T-cell (primary cell): Measurements from ENCODE around the gene IL1R2. TPM values are rescaled to one million over a fixed set of nuclear protein-coding genes. Genes with fewer than 3 reads are reported as not detected.

Source experiments
- ATAC-seq, 4 experiments: fragments of 200-7000 bp in 3 of 4; fragments of 150-1000 bp in 1 of 4; cut with Tn5 transposase; replicated peaks in 1 of 4; 1 replicate in 3 of 4; 2 replicates in 1 of 4; pipeline ENCODE4 v1.10.0; 2021; ENCODE audit warnings: moderate library complexity in 3 of 4, mild to moderate bottlenecking in 2 of 4, moderate number of reproducible peaks in 1 of 4
- CTCF ChIA-PET, 2 donors: fragments of 300-600 bp; sonication (Branson Sonifier 250); formaldehyde crosslinking; loops; one replicate each; lab custom pipeline; 2022; ENCODE audit warnings: antibody characterized with exemption in 2 of 2; lab: Charles Lee
- POLR2A ChIA-PET, 2 donors: fragments of 300-600 bp; sonication (Branson Sonifier 250); formaldehyde crosslinking; loops; one replicate each; lab custom pipeline; 2022; ENCODE audit warnings: antibody characterized with exemption in 2 of 2; lab: Charles Lee
- DNase-seq, 35 experiments: peaks; one replicate each; pipeline versions ENCODE4 v3.0.0 to v3.0.0-alpha.2; 2013 to 2023
- H3K27ac ChIP-seq: one replicate; pipeline ENCODE4 v1.5.1; 2013; ENCODE audit warnings: low read length
- H3K27me3 ChIP-seq, 2 experiments: replicated peaks in 1 of 2; 1 replicate in 1 of 2; 2 replicates in 1 of 2; pipeline versions ENCODE4 v1.6.1 to v1.7.0; 2013; ENCODE audit warnings: low read length in 1 of 2, mixed read lengths in 1 of 2; ENCODE audit not compliant: control insufficient read depth in 2 of 2, insufficient read depth in 2 of 2; ENCODE audit errors: extremely low read depth in 1 of 2
- H3K36me3 ChIP-seq, 2 donors: 1 replicate in 1 of 2; 2 replicates in 1 of 2; pipeline versions ENCODE4 v1.6.1 to v1.7.0; 2013; ENCODE audit warnings: low read length in 1 of 2; ENCODE audit not compliant: control insufficient read depth in 2 of 2, insufficient read depth in 1 of 2; ENCODE audit errors: extremely low read depth in 1 of 2
- H3K4me1 ChIP-seq, 2 experiments: 1 replicate in 1 of 2; 2 replicates in 1 of 2; pipeline versions ENCODE4 v1.6.1 to v1.7.0; 2013; ENCODE audit warnings: low read length in 2 of 2, mixed read lengths in 1 of 2; ENCODE audit not compliant: insufficient read depth in 2 of 2, control insufficient read depth in 1 of 2; ENCODE audit errors: extremely low read depth in 1 of 2
- H3K4me3 ChIP-seq, 2 donors: 1 replicate in 1 of 2; 2 replicates in 1 of 2; pipeline versions ENCODE4 v1.5.1 to v1.7.0; 2013; ENCODE audit warnings: mild to moderate bottlenecking in 2 of 2, low read length in 1 of 2, moderate library complexity in 1 of 2; ENCODE audit not compliant: control insufficient read depth in 1 of 2; ENCODE audit errors: extremely low read depth in 1 of 2
- H3K9me3 ChIP-seq: 2 replicates; pipeline ENCODE4 v1.7.0; 2013
- H3K27ac Mint-ChIP-seq, 2 donors: one replicate each; pipeline ENCODE4 v1.8.0; 2020 to 2021; ENCODE audit warnings: mild to moderate bottlenecking in 2 of 2, mixed read lengths in 2 of 2
- H3K27me3 Mint-ChIP-seq, 2 donors: one replicate each; pipeline ENCODE4 v1.8.0; 2021 to 2022; ENCODE audit warnings: mixed read lengths in 2 of 2
- H3K36me3 Mint-ChIP-seq: one replicate; pipeline ENCODE4 v1.8.0; 2021; ENCODE audit warnings: mixed read lengths
- H3K4me1 Mint-ChIP-seq, 3 donors: one replicate each; pipeline ENCODE4 v1.8.0; 2020 to 2022; ENCODE audit warnings: mixed read lengths in 3 of 3, mild to moderate bottlenecking in 1 of 3
- H3K4me3 Mint-ChIP-seq, 3 donors: one replicate each; pipeline ENCODE4 v1.8.0; 2020 to 2022; ENCODE audit warnings: mild to moderate bottlenecking in 3 of 3, mixed read lengths in 3 of 3, moderate library complexity in 3 of 3
- H3K9me3 Mint-ChIP-seq, 3 donors: one replicate each; pipeline ENCODE4 v1.8.0; 2020 to 2022; ENCODE audit warnings: mixed read lengths in 3 of 3
- WGBS: methylation state at CpG from one replicate; pipeline ENCODE4 v1.1.5; 2013; ENCODE audit warnings: missing lambda C conversion rate; ENCODE audit not compliant: insufficient coverage; 5-methylcytosine and 5-hydroxymethylcytosine counted together
- total RNA-seq, 35 experiments: library from RNA in 6 of 35; stranded (reverse) in 6 of 35; fragments of 120-200 nt in 1 of 35; gene quantifications; one replicate each; pipeline versions ENCODE4 v1.2.1 to v1.2.4 and lab custom pipeline; 2013 to 2026

The IL1R2 gene
- total RNA-seq, 5 donors from 2014 or later (not counting 1 experiment from before 2014, with no cell fraction given), result 0.25 to 0.59 (median 0.44) TPM; not detected in 2

- H3K4me1 ChIP-seq, result peaks cover 0 to 6% of the 10 kb centered on the region in 2 experiments
- no peak overlapping the region for H3K27ac ChIP-seq
- Mint-ChIP-seq H3K4me3 (no peak overlapping the region), H3K9me3 (peaks cover 0 to 5% (median 2%) of the 10 kb centered on the region in 3 donors), H3K27ac (no peak overlapping the region), H3K4me1 (peaks cover 1 to 10% (median 4%) of the 10 kb centered on the region in 3 donors), H3K27me3 (peaks cover 0 to 5% of the 10 kb centered on the region in 2 donors), H3K36me3 (no peaks in the 10 kb centered on the region)
- no peak for DNase-seq
- WGBS, result 33% methylated on average over 2 of the region's 6 CpGs
- ChIA-PET POLR2A (no interaction called here), CTCF (interaction anchor here in 1 of 2 donors (1.5 kb wide), 1 partner anchor 230 kb away, joined by 6 read pairs; no protein-coding TSS in a partner anchor)
- H3K9me3 ChIP-seq, result no peaks in the 10 kb centered on the region
- H3K36me3 ChIP-seq, result no peaks in the 10 kb centered on the region
- ATAC-seq, result no peak
- H3K4me3 ChIP-seq, result no peak overlapping the region
- H3K27me3 ChIP-seq, result peaks cover 0 to 6% of the 10 kb centered on the region in 2 experiments
Measured at GRCh38 chr2:102010902-102011301, 19.1 kb downstream of the IL1R2 start.

DNA sequence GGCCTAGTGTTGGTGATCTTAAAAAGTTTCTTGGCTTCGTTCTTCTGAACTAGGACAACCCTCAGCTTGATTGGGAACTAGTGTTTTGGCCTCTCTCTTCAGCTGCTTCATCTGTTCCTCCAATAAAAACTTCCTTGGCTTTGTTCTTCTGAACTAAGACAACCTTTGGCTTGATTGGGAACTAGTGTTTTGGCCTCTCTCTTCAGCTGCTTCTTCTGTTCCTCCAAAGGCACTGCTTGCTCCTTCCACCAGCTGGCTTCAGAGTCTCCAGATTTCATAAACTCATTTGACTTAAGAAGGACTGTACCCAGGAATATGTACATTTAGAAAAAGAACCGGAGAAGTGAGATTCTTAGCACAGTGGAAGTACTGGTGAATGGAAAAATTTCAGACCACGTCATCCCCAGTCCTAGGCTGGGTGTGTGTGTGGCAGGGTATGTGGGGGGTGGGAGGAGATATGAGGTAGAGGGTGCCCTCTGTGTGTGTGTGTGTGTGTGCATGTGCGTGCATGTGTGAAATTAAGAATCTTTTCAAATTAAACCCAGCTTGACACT, 20.4 kb downstream of the IL1R2 start:
- ChIA-PET CTCF (interaction anchor here in 1 of 2 donors (0.9 to 1.5 kb wide), 2 partner anchors 229 to 431 kb away, joined by 3 to 6 read pairs; no protein-coding TSS in a partner anchor), POLR2A (no interaction called here)
- Mint-ChIP-seq H3K36me3 (no peaks in the 10 kb centered on the region), H3K27me3 (peaks cover 0 to 5% of the 10 kb centered on the region in 2 donors), H3K9me3 (peaks cover 0 to 5% (median 2%) of the 10 kb centered on the region in 3 donors), H3K4me1 (peaks cover 0 to 5% (median 1%) of the 10 kb centered on the region in 3 donors), H3K27ac (no peak overlapping the region), H3K4me3 (no peak overlapping the region)
- Histone ChIP-seq H3K9me3 (no peaks in the 10 kb centered on the region), H3K4me1 (no peaks in the 10 kb centered on the region), H3K27me3 (no peaks in the 10 kb centered on the region), H3K36me3 (no peaks in the 10 kb centered on the region), H3K4me3 (no peak overlapping the region), H3K27ac (no peak overlapping the region)
- no peak for ATAC-seq
- no peak for DNase-seq
- no CpG with 5 or more reads among the region's 4 CpGs for WGBS

DNA sequence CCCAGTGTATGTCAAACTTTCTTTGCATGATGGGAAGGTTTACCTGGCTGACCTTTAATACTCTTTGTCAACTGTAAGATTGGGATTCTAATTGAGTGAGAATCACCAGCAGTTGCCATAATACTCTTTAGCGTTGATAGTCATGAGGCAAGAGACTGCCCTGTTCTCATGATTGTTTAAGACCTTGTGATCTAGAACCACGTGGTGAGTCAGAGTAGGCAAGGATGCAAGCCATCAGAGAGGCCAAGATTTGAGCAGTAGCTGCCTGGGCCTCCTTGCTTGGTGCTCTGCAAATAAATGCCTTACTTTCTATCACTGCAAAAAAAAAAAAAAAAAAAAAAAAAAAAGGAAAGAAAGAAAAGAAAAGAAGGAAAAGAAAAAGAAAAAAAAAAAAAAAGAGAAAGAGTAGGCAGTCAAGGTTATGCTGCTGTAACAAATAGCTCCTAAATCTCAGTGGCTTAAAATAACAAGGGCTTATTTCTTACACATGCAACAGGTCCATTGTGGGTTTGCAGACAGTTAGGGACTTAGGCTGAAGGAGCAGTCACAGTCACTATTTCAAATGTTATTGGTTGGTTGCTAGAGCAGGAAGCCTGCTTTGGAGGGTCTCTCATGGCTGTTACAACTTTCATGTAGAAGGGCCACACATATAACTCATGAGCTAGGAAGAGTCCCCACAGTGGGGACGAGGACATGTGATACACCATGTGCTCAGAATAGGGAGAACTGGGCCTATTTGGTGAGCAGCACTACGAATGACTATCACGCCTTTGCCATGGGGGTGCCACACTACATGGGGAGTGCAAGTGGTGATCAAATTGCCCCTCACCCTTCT, 21.7 kb downstream of the IL1R2 start:
- Mint-ChIP-seq H3K27me3 (peaks cover 0 to 5% of the 10 kb centered on the region in 2 donors), H3K9me3 (peaks cover 0 to 5% (median 2%) of the 10 kb centered on the region in 3 donors), H3K36me3 (no peaks in the 10 kb centered on the region), H3K4me1 (peaks cover 0 to 5% (median 1%) of the 10 kb centered on the region in 3 donors), H3K4me3 (no peak overlapping the region), H3K27ac (no peak overlapping the region)
- CTCF ChIA-PET, result interaction anchor here (0.6 to 1.6 kb wide), 10 partner anchors 7 to 895 kb away, joined by 3 to 8 read pairs (median 5); no protein-coding TSS in a partner anchor
- no peaks in the 10 kb centered on the region for H3K4me1 ChIP-seq
- no peaks in the 10 kb centered on the region for H3K9me3 ChIP-seq
- 20% methylated on average over 2 of the region's 5 CpGs for WGBS
- no peak overlapping the region for H3K4me3 ChIP-seq
- POLR2A ChIA-PET, result interaction anchor here in 1 of 2 donors (0.7 kb wide), 1 partner anchor 14 kb away, joined by 3 read pairs; no protein-coding TSS in a partner anchor
- DNase-seq (no peak), ATAC-seq (no peak)
- no peaks in the 10 kb centered on the region for H3K27me3 ChIP-seq
- H3K27ac ChIP-seq, result no peak overlapping the region
- H3K36me3 ChIP-seq, result no peaks in the 10 kb centered on the region

DNA sequence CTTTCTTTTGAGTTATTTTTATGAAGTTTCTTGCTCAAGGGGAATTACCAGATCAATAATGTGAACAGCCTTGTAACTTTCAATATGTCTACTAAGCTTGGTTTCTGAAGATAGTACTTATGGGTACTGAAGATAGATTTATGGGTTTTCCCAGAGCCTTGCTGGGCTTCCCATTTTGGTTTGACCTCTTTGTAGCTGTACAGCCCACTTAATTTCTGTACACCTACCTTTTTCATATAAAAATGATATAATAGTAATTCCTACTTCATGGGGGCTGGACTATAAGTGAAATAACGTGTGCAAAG, 22.2 kb downstream of the IL1R2 start:
- Histone ChIP-seq H3K27me3 (no peaks in the 10 kb centered on the region), H3K36me3 (no peaks in the 10 kb centered on the region), H3K4me3 (no peak overlapping the region), H3K27ac (no peak overlapping the region), H3K4me1 (no peaks in the 10 kb centered on the region), H3K9me3 (no peaks in the 10 kb centered on the region)
- Mint-ChIP-seq H3K9me3 (peaks cover 0 to 5% (median 2%) of the 10 kb centered on the region in 3 donors), H3K4me1 (peaks cover 0 to 5% (median 1%) of the 10 kb centered on the region in 3 donors), H3K27ac (no peak overlapping the region), H3K36me3 (no peaks in the 10 kb centered on the region), H3K4me3 (no peak overlapping the region), H3K27me3 (peaks cover 0 to 5% of the 10 kb centered on the region in 2 donors)
- ATAC-seq (no peak), DNase-seq (no peak)
- POLR2A ChIA-PET, result no interaction called here
- CTCF ChIA-PET, result interaction anchor here (0.6 to 1.8 kb wide), 12 partner anchors 8 to 1436 kb away, joined by 3 to 8 read pairs (median 4); no protein-coding TSS in a partner anchor
- 90% methylated on average over 1 of the region's 1 CpG for WGBS

- H3K4me1 Mint-ChIP-seq, result peaks cover 2 to 6% (median 3%) of the 10 kb centered on the region in 3 donors
- no peaks in the 10 kb centered on the region for H3K36me3 Mint-ChIP-seq
- CTCF ChIA-PET, result interaction anchor here in 1 of 2 donors (0.6 to 1.8 kb wide), 2 partner anchors 82 to 225 kb away, joined by 6 to 7 read pairs; no protein-coding TSS in a partner anchor
- peaks cover 6 to 7% of the 10 kb centered on the region in 2 donors for H3K27me3 Mint-ChIP-seq
- H3K36me3 ChIP-seq, result no peaks in the 10 kb centered on the region
- no peak for DNase-seq
- H3K9me3 Mint-ChIP-seq, result peaks cover 0 to 5% (median 2%) of the 10 kb centered on the region in 3 donors
- H3K4me3 ChIP-seq, result no peak overlapping the region
- POLR2A ChIA-PET, result no interaction called here
- no peak overlapping the region for H3K27ac Mint-ChIP-seq
- no peaks in the 10 kb centered on the region for H3K9me3 ChIP-seq
- H3K4me1 ChIP-seq, result no peaks in the 10 kb centered on the region
- no peak overlapping the region for H3K27ac ChIP-seq
- H3K4me3 Mint-ChIP-seq, result no peak overlapping the region
- ATAC-seq, result no peak
- 70% methylated on average over 2 of the region's 5 CpGs for WGBS
- no peaks in the 10 kb centered on the region for H3K27me3 ChIP-seq
Measured at GRCh38 chr2:102015399-102015798, 23.6 kb downstream of the IL1R2 start.

DNA sequence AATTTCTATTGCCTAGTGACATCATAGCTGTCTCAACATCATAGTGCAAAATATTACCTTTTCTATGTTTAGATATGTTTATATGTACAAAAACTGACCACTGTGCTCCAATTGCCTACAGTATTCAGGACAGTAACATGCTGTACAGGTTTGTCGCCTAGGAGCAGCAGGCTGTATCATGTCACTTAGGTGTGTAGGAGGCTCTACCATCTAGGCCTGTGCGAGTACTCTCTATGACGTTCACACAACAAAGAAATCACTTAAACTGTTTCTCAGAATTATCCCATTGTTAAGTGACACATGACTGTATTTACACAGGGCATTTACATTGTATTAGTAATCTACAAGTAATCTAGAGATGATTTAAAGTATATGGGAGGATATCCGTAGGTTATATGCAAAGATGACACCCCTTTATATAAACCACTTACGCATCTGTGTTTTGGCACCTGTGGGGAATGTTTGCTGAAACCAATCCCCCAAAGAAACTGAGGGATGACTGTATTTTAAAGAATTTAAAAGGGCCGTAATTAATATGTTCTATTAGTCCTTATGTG, 24.7 kb downstream of the IL1R2 start:
- H3K4me1 ChIP-seq, result peaks cover 0 to 6% of the 10 kb centered on the region in 2 experiments
- no peak overlapping the region for H3K4me3 Mint-ChIP-seq
- POLR2A ChIA-PET, result no interaction called here
- H3K9me3 ChIP-seq, result no peaks in the 10 kb centered on the region
- no peak for DNase-seq
- ATAC-seq, result no peak
- H3K4me1 Mint-ChIP-seq, result peaks cover 6 to 7% (median 6%) of the 10 kb centered on the region in 3 donors
- H3K9me3 Mint-ChIP-seq, result peaks cover 0 to 5% (median 2%) of the 10 kb centered on the region in 3 donors
- no CpG with 5 or more reads among the region's 6 CpGs for WGBS
- peaks cover 0 to 5% of the 10 kb centered on the region in 2 experiments for H3K27me3 ChIP-seq
- peaks cover 3 to 7% of the 10 kb centered on the region in 2 donors for H3K27me3 Mint-ChIP-seq
- no peaks in the 10 kb centered on the region for H3K36me3 Mint-ChIP-seq
- CTCF ChIA-PET, result interaction anchor here in 1 of 2 donors (1.2 kb wide), 1 partner anchor 224 kb away, joined by 3 read pairs; no protein-coding TSS in a partner anchor
- no peak overlapping the region for H3K27ac Mint-ChIP-seq
- no peak overlapping the region for H3K4me3 ChIP-seq
- no peak overlapping the region for H3K27ac ChIP-seq
- H3K36me3 ChIP-seq, result no peaks in the 10 kb centered on the region
